Ascending aorta (tissue), 2 donors: ENCODE measurements around the gene NRDE2. TPM values are rescaled to one million over a fixed set of nuclear protein-coding genes. Genes with fewer than 3 reads are reported as not detected.
A peak's percentile ranks its signal among the peaks of the same experiment; 100 is the strongest.
"Not testable (repeated sequence)": the region's sequence is repeated elsewhere in the genome, so short reads cannot be mapped to it uniquely, and the experiment has no call there.

Source experiments
- DNase-seq, 2 donors: peaks; one replicate each; pipeline ENCODE4 v3.0.0-alpha.2; 2019; ENCODE audit warnings: low spot score in 2 of 2
- H3K27ac ChIP-seq, 2 donors: fragments of 200-600 bp; sonication (generic); one replicate each; pipeline ENCODE4 v1.5.1; 2016 to 2017; ENCODE audit warnings: mild to moderate bottlenecking in 1 of 2
- H3K27me3 ChIP-seq: fragments of 200-600 bp; sonication (generic); one replicate; pipeline ENCODE4 v1.5.1; 2017
- H3K36me3 ChIP-seq, 2 donors: fragments of 200-600 bp; sonication (generic); one replicate each; pipeline ENCODE4 v1.5.1; 2016
- H3K4me1 ChIP-seq, 2 donors: fragments of 200-600 bp; sonication (generic); one replicate each; pipeline ENCODE4 v1.5.1; 2016 to 2017; ENCODE audit warnings: mild to moderate bottlenecking in 1 of 2
- H3K4me3 ChIP-seq, 2 donors: fragments of 200-600 bp; sonication (generic); one replicate each; pipeline ENCODE4 v1.5.1; 2016 to 2017; ENCODE audit warnings: mild to moderate bottlenecking in 1 of 2
- H3K9me3 ChIP-seq, 2 donors: fragments of 200-600 bp; sonication (generic); one replicate each; pipeline ENCODE4 v1.5.1; 2016
- CTCF ChIP-seq, 3 experiments: fragments of 200-600 bp in 2 of 3; fragments of 450-650 bp in 1 of 3; sonication (generic) in 2 of 3; IDR thresholded peaks; one replicate each; pipeline ENCODE4 v1.5.1; 2016 to 2019; ENCODE audit warnings: antibody characterized with exemption in 3 of 3, mild to moderate bottlenecking in 1 of 3, moderate library complexity in 1 of 3
- intact Hi-C: fragments of 100-400 bp; cut with DNase I; formaldehyde crosslinking; loops from one replicate; pipeline ENCODE4 v1.15.1; 2023
- total RNA-seq: library from RNA; depleted of rRNA; stranded (reverse); fragments of >200 nt; gene quantifications from one replicate; pipeline ENCODE4 v1.1.0, GENCODE V29; 2016

The NRDE2 gene
- total RNA-seq, 1 donor from 2014 or later: 9.2 TPM

DNA sequence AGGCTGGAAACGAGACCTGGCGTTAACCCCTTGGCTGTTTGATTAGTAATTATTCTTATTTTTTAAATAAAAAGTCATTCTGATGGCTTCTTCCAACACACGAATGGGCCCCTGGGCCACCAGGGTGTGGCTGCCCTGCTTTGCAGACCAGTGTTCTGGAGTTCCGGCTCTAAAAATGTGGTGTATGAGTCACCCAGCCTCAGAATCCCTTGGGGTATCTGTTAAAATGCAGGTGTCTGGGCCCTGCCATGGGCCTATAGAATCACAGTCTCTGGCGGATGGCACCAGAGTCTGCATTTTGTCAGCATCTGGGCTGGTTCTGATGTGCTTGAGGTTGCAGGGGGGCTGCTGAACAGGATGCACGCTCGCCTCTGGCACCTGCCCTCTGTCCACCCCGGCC, 77.9 kb downstream of the NRDE2 start:
- no peaks in the 10 kb centered on the region for H3K27me3 ChIP-seq
- no peak for TF ChIP-seq CTCF (IDR thresholded peaks at IDR 0.05)

GRCh38 chr14:90248594-90248993, 83.1 kb downstream of the NRDE2 start:
- intact Hi-C loops: no loop called here
- H3K27ac ChIP-seq: no peak overlapping the region
- no peaks in the 10 kb centered on the region for H3K27me3 ChIP-seq
- TF ChIP-seq CTCF (IDR thresholded peaks at IDR 0.05): no peak
- H3K4me3 ChIP-seq: no peak overlapping the region
- no peaks in the 10 kb centered on the region for H3K9me3 ChIP-seq
- H3K36me3 ChIP-seq: no peaks in the 10 kb centered on the region
- no peaks in the 10 kb centered on the region for H3K4me1 ChIP-seq
- no peak for DNase-seq

More for the DNA sequence above, 77.9 kb downstream of the NRDE2 start:
- no peak overlapping the region for H3K27ac ChIP-seq
- H3K4me1 ChIP-seq: peaks cover 0 to 4% of the 10 kb centered on the region in 2 donors
- intact Hi-C loops: loop anchor here (10.0 kb wide), 3 partner anchors 299 to 1699 kb away; partner anchors contain the start of genes EFCAB11, PTPN21, RPS6KA5 and TDP1
- peaks cover 0 to under 1% of the 10 kb centered on the region in 2 donors for H3K36me3 ChIP-seq
- no peak for DNase-seq
- no peaks in the 10 kb centered on the region for H3K9me3 ChIP-seq
- no peak overlapping the region for H3K4me3 ChIP-seq

- H3K4me3 ChIP-seq, H3K27me3 ChIP-seq, H3K36me3 ChIP-seq, DNase-seq, H3K4me1 ChIP-seq, H3K27ac ChIP-seq, H3K9me3 ChIP-seq, intact Hi-C loops: not testable (repeated sequence)
Observed at GRCh38 chr14:90247441-90247840, 84.3 kb downstream of the NRDE2 start.

GRCh38 chr14:90246936-90247335, 84.8 kb downstream of the NRDE2 start:
- intact Hi-C loops: no loop called here
- H3K4me3 ChIP-seq: no peak overlapping the region
- H3K27me3 ChIP-seq: no peaks in the 10 kb centered on the region
- H3K27ac ChIP-seq: no peak overlapping the region
- H3K36me3 ChIP-seq: no peaks in the 10 kb centered on the region
- no peaks in the 10 kb centered on the region for H3K9me3 ChIP-seq
- no peak for DNase-seq
- no peaks in the 10 kb centered on the region for H3K4me1 ChIP-seq
- no peak for TF ChIP-seq CTCF (IDR thresholded peaks at IDR 0.05)

- no peak for DNase-seq
- no peak overlapping the region for H3K4me3 ChIP-seq
- no peak for TF ChIP-seq CTCF (IDR thresholded peaks at IDR 0.05)
- H3K36me3 ChIP-seq: no peaks in the 10 kb centered on the region
- no peaks in the 10 kb centered on the region for H3K4me1 ChIP-seq
- intact Hi-C loops: no loop called here
- peaks cover 23 to 39% of the 10 kb centered on the region in 2 donors for H3K9me3 ChIP-seq
- no peak overlapping the region for H3K27ac ChIP-seq
- no peaks in the 10 kb centered on the region for H3K27me3 ChIP-seq
Observed at GRCh38 chr14:90242444-90242843, 89.3 kb downstream of the NRDE2 start.

DNA sequence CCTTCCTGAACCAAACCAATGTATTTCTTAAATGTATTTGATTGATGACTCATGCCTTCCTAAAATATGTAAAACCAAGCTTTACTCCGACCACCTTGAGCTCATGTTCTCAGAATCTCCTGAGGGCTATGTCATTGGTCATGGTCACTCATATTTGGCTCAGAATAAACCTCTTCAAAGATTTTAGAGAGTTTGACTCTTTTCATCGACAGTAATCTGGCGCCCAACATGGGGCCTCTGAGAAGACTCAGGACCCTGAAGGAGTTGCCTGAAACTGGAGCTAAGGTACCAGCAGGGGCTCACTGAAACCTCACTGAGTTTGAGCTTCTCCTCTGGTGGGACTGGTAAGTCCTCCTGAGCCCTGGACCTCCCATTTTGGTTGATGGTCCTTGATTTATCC, 92.6 kb downstream of the NRDE2 start:
- peaks cover 23 to 39% of the 10 kb centered on the region in 2 donors for H3K9me3 ChIP-seq
- H3K27ac ChIP-seq: no peak overlapping the region
- H3K27me3 ChIP-seq: no peaks in the 10 kb centered on the region
- H3K36me3 ChIP-seq: no peaks in the 10 kb centered on the region
- H3K4me3 ChIP-seq: peak overlapping the region in 1 of 2 donors; percentile 5
- no peak for DNase-seq
- no peaks in the 10 kb centered on the region for H3K4me1 ChIP-seq
- no peak for TF ChIP-seq CTCF (IDR thresholded peaks at IDR 0.05)
- intact Hi-C loops: no loop called here
